ENCODE results near the gene LIPC. TPM values are rescaled to one million over a fixed set of nuclear protein-coding genes. Genes with fewer than 3 reads are reported as not detected.

LIPC gene
- polyA plus RNA-seq, 1 donor (not counting 4 experiments of a cell fraction or from before 2014, with no cell fraction given), result not detected

DNA sequence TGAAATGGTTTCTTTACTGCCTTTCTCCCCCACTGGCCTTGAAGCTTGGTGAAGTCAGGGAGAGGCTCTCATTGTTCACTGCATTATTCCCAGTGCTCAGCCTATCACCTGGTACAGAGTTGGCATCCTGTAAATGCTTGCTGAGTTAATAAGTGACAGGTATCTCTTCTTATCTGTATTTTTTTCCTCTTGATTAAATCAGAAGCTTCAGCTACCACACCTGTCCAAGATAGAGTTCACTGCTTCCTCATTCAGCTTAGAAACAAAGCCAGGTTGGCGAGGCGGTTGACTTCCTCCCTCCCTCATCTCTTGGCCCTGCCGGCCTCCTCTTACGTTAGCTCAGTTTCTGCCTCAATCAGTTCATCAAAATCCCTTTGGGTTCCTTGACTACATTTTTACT is 142.8 kb downstream of the LIPC start:
- TF ChIP-seq EZH2 (IDR thresholded peaks at IDR 0.05; ENCODE audit: low read length), result no peak
- TF ChIP-seq CTCF (optimal IDR thresholded peaks at IDR 0.05 in 1 of 3, IDR thresholded peaks at IDR 0.05 in 1 of 3, conservative IDR thresholded peaks at IDR 0.05 in 1 of 3; ENCODE audit: extremely low read depth in 1 of 3, insufficient read depth in 2 of 3, low read length in 3 of 3), result no peak
- Histone ChIP-seq H3K9ac (ENCODE audit: control insufficient read depth, extremely low read depth, insufficient read depth, low read length) (no peak overlapping the region), H3K79me2 (ENCODE audit: control insufficient read depth, insufficient read depth, low read length) (no peaks in the 10 kb centered on the region), H3K9me3 (ENCODE audit: control insufficient read depth, low read depth, low read length) (no peaks in the 10 kb centered on the region), H3K36me3 (ENCODE audit: control insufficient read depth in 2 of 2, extremely low read depth in 1 of 2, insufficient read depth in 2 of 2, low read length in 2 of 2) (no peaks in the 10 kb centered on the region), H3K4me1 (ENCODE audit: control insufficient read depth, extremely low read depth, insufficient read depth, low read length) (no peaks in the 10 kb centered on the region), H3K27me3 (ENCODE audit: control insufficient read depth, extremely low read depth, insufficient read depth, low read length) (no peaks in the 10 kb centered on the region), H3K9me1 (ENCODE audit: control insufficient read depth, extremely low read depth, insufficient read depth, low read length) (no peaks in the 10 kb centered on the region), H3K27ac (ENCODE audit: control insufficient read depth, insufficient read depth, low read length) (no peak overlapping the region), H4K20me1 (ENCODE audit: control insufficient read depth, extremely low read depth, insufficient read depth, low read length) (no peaks in the 10 kb centered on the region), H3K4me3 (ENCODE audit: control insufficient read depth in 2 of 3, extremely low read depth in 1 of 3, insufficient read depth in 2 of 3, low read depth in 1 of 3, low read length in 3 of 3) (no peak overlapping the region), H3K4me2 (ENCODE audit: control insufficient read depth, extremely low read depth, insufficient read depth, low read depth, low read length) (no peak overlapping the region), H2AFZ (ENCODE audit: control insufficient read depth, low read length) (no peak overlapping the region)
- DNase-seq (ENCODE audit: low read depth, low spot score), result no peak
- dilution Hi-C loops (cut with MboI; ENCODE audit: extremely low pct_ligation_motif_present, low sequenced_read_pairs), result no loop called here
- peak; percentile 53 for FAIRE-seq

- no peaks in the 10 kb centered on the region for H3K4me1 ChIP-seq (ENCODE audit: control insufficient read depth, extremely low read depth, insufficient read depth, low read length)
- H3K36me3 ChIP-seq (ENCODE audit: control insufficient read depth in 2 of 2, extremely low read depth in 1 of 2, insufficient read depth in 2 of 2, low read length in 2 of 2), result no peaks in the 10 kb centered on the region
- no peak for DNase-seq (ENCODE audit: low read depth, low spot score)
- H3K4me3 ChIP-seq (ENCODE audit: control insufficient read depth in 2 of 3, extremely low read depth in 1 of 3, insufficient read depth in 2 of 3, low read depth in 1 of 3, low read length in 3 of 3), result no peak overlapping the region
- no peaks in the 10 kb centered on the region for H3K79me2 ChIP-seq (ENCODE audit: control insufficient read depth, insufficient read depth, low read length)
- H3K27me3 ChIP-seq (ENCODE audit: control insufficient read depth, extremely low read depth, insufficient read depth, low read length), result no peaks in the 10 kb centered on the region
- no peaks in the 10 kb centered on the region for H4K20me1 ChIP-seq (ENCODE audit: control insufficient read depth, extremely low read depth, insufficient read depth, low read length)
- no peak for TF ChIP-seq CTCF (optimal IDR thresholded peaks at IDR 0.05 in 1 of 3, IDR thresholded peaks at IDR 0.05 in 1 of 3, conservative IDR thresholded peaks at IDR 0.05 in 1 of 3; ENCODE audit: extremely low read depth in 1 of 3, insufficient read depth in 2 of 3, low read length in 3 of 3)
- TF ChIP-seq EZH2 (IDR thresholded peaks at IDR 0.05; ENCODE audit: low read length), result no peak
- H2AFZ ChIP-seq (ENCODE audit: control insufficient read depth, low read length), result no peak overlapping the region
- no peaks in the 10 kb centered on the region for H3K9me3 ChIP-seq (ENCODE audit: control insufficient read depth, low read depth, low read length)
- dilution Hi-C loops (cut with MboI; ENCODE audit: extremely low pct_ligation_motif_present, low sequenced_read_pairs), result no loop called here
- no peak for FAIRE-seq
- H3K4me2 ChIP-seq (ENCODE audit: control insufficient read depth, extremely low read depth, insufficient read depth, low read depth, low read length), result no peak overlapping the region
- no peaks in the 10 kb centered on the region for H3K9me1 ChIP-seq (ENCODE audit: control insufficient read depth, extremely low read depth, insufficient read depth, low read length)
- H3K9ac ChIP-seq (ENCODE audit: control insufficient read depth, extremely low read depth, insufficient read depth, low read length), result no peak overlapping the region
- no peak overlapping the region for H3K27ac ChIP-seq (ENCODE audit: control insufficient read depth, insufficient read depth, low read length)
These were observed 143.4 kb downstream of the LIPC start for GRCh38 chr15:58575045-58575786.
